H1 (cell line): Measurements from ENCODE around the gene PI4KB. TPM values are rescaled to one million over a fixed set of nuclear protein-coding genes. Genes with fewer than 3 reads are reported as not detected.

Source experiments
- CTCF ChIA-PET: fragments of 300-600 bp; sonication (Branson Sonifier 250); formaldehyde crosslinking; loops from one replicate; lab custom pipeline; 2021; ENCODE audit not compliant: partially characterized antibody; lab: Charles Lee
- POLR2A ChIA-PET: fragments of 300-600 bp; sonication (Branson Sonifier 250); formaldehyde crosslinking; loops from one replicate; lab custom pipeline; 2021; ENCODE audit warnings: inconsistent platforms; ENCODE audit not compliant: partially characterized antibody; lab: Charles Lee
- DNase-seq, 2 experiments: peaks; one replicate each; pipeline versions ENCODE4 v3.0.0 to v3.0.0-alpha.2; 2010 to 2022; ENCODE audit warnings: low spot score in 2 of 2, low read depth in 1 of 2, mixed read lengths in 1 of 2
- FAIRE-seq: peaks from 2 replicates; lab custom pipeline; 2011; peaks lifted over from hg19 to GRCh38; lab: Jason Lieb, UNC
- H2AFZ ChIP-seq: 2 replicates; pipeline ENCODE4 v1.8.1; 2012; ENCODE audit warnings: low read length, inconsistent platforms
- H2AK5ac ChIP-seq: 2 replicates; pipeline ENCODE4 v1.6.1; 2013; ENCODE audit warnings: low read depth, low read length
- H2BK120ac ChIP-seq: replicated peaks from 2 replicates; pipeline ENCODE3; 2013; ENCODE audit warnings: low read depth, low read length, inconsistent platforms
- H2BK12ac ChIP-seq: 2 replicates; pipeline ENCODE4 v1.6.1; 2013; ENCODE audit warnings: low read depth, low read length
- H2BK15ac ChIP-seq: 2 replicates; pipeline ENCODE4 v1.6.1; 2013; ENCODE audit warnings: low read length
- H2BK20ac ChIP-seq: 2 replicates; pipeline ENCODE4 v1.6.1; 2013; ENCODE audit warnings: low read length
- H2BK5ac ChIP-seq: 2 replicates; pipeline ENCODE4 v1.6.1; 2013; ENCODE audit warnings: low read depth, low read length
- H3K14ac ChIP-seq: 2 replicates; pipeline ENCODE4 v1.6.1; 2013; ENCODE audit warnings: inconsistent platforms; ENCODE audit not compliant: insufficient read length
- H3K18ac ChIP-seq: 2 replicates; pipeline ENCODE4 v1.6.1; 2013; ENCODE audit warnings: low read length; ENCODE audit errors: extremely low read depth
- H3K23ac ChIP-seq: 2 replicates; pipeline ENCODE4 v1.6.1; 2013; ENCODE audit warnings: inconsistent platforms; ENCODE audit not compliant: insufficient read length
- H3K23me2 ChIP-seq: 2 replicates; pipeline ENCODE4 v1.6.1; 2013; ENCODE audit warnings: low read depth, low read length
- H3K27ac ChIP-seq: 2 replicates; pipeline ENCODE4 v1.6.1; 2011; ENCODE audit warnings: low read depth, low read length, inconsistent platforms
- H3K27me3 ChIP-seq, 4 experiments: replicated peaks in 1 of 4; 1 replicate in 1 of 4; 2 replicates in 3 of 4; pipeline versions ENCODE4 v1.6.1 to v1.8.1; 2011 to 2013; ENCODE audit warnings: low read length in 3 of 4, mild to moderate bottlenecking in 3 of 4, inconsistent platforms in 2 of 4, mixed read lengths in 2 of 4, moderate library complexity in 1 of 4; ENCODE audit not compliant: control insufficient read depth in 3 of 4, insufficient read depth in 3 of 4; ENCODE audit errors: extremely low read depth in 1 of 4
- H3K36me3 ChIP-seq, 4 experiments: 2 replicates each; pipeline versions ENCODE4 v1.6.1 to v1.8.1; 2011 to 2013; ENCODE audit warnings: mild to moderate bottlenecking in 4 of 4, low read length in 3 of 4, moderate library complexity in 2 of 4, control low read depth in 1 of 4, inconsistent platforms in 1 of 4; ENCODE audit not compliant: insufficient read depth in 4 of 4, control insufficient read depth in 2 of 4
- H3K4ac ChIP-seq: replicated peaks from 2 replicates; pipeline ENCODE3; 2013; ENCODE audit warnings: low read length, low read depth, mixed read lengths, inconsistent platforms; ENCODE audit not compliant: insufficient read length
- H3K4me1 ChIP-seq, 4 experiments: replicated peaks in 1 of 4; 1 replicate in 1 of 4; 2 replicates in 3 of 4; pipeline versions ENCODE4 v1.6.1 to v1.8.1; 2011 to 2013; ENCODE audit warnings: low read length in 3 of 4, inconsistent platforms in 2 of 4, mixed read lengths in 1 of 4; ENCODE audit not compliant: insufficient read depth in 4 of 4, control insufficient read depth in 3 of 4
- H3K4me2 ChIP-seq, 2 experiments: 2 replicates each; pipeline versions ENCODE4 v1.6.1 to v1.8.1; 2011 to 2013; ENCODE audit warnings: low read depth in 2 of 2, low read length in 2 of 2, control low read depth in 1 of 2, inconsistent platforms in 1 of 2, mild to moderate bottlenecking in 1 of 2; ENCODE audit not compliant: insufficient read depth in 1 of 2
- H3K4me3 ChIP-seq, 4 experiments: fragments of 200-600, 300-600 bp in 1 of 4; sonication (generic), shearing (Covaris generic), sonication (Bioruptor Twin) in 1 of 4; 2 replicates each; pipeline versions ENCODE4 v1.5.1 to v1.8.1; 2011 to 2016; ENCODE audit warnings: low read length in 4 of 4, low read depth in 3 of 4, control low read depth in 2 of 4, inconsistent platforms in 2 of 4, mild to moderate bottlenecking in 2 of 4, mixed read lengths in 1 of 4, moderate library complexity in 1 of 4; ENCODE audit not compliant: insufficient read depth in 2 of 4; ENCODE audit errors: extremely low read depth in 1 of 4
- H3K56ac ChIP-seq: replicated peaks from 2 replicates; pipeline ENCODE3; 2013; ENCODE audit warnings: low read depth, mild to moderate bottlenecking, mixed read lengths, low read length, inconsistent platforms; ENCODE audit not compliant: insufficient read length
- H3K79me1 ChIP-seq: 2 replicates; pipeline ENCODE4 v1.6.1; 2013; ENCODE audit warnings: low read depth, low read length, control low read depth
- H3K79me2 ChIP-seq, 2 experiments: 2 replicates each; pipeline versions ENCODE4 v1.6.1 to v1.8.1; 2012 to 2013; ENCODE audit warnings: low read length in 2 of 2, mild to moderate bottlenecking in 2 of 2, inconsistent platforms in 1 of 2; ENCODE audit not compliant: insufficient read depth in 2 of 2, control insufficient read depth in 1 of 2
- H3K9ac ChIP-seq, 4 experiments: replicated peaks in 1 of 4; 1 replicate in 1 of 4; 2 replicates in 3 of 4; pipeline versions ENCODE4 v1.6.1 to v1.8.1; 2011 to 2013; ENCODE audit warnings: low read depth in 3 of 4, low read length in 3 of 4, control low read depth in 2 of 4, mild to moderate bottlenecking in 2 of 4, moderate library complexity in 2 of 4, inconsistent platforms in 1 of 4; ENCODE audit errors: extremely low read depth in 1 of 4
- H3K9me3 ChIP-seq, 2 experiments: 2 replicates each; pipeline versions ENCODE4 v1.6.1 to v1.8.1; 2012 to 2013; ENCODE audit warnings: mild to moderate bottlenecking in 2 of 2, moderate library complexity in 2 of 2, control low read depth in 1 of 2, inconsistent platforms in 1 of 2, low read depth in 1 of 2, low read length in 1 of 2, mixed read lengths in 1 of 2; ENCODE audit not compliant: insufficient read depth in 2 of 2
- H4K20me1 ChIP-seq, 2 experiments: replicated peaks in 1 of 2; 2 replicates each; pipeline versions ENCODE3 to v1.8.1; 2011 to 2013; ENCODE audit warnings: inconsistent platforms in 2 of 2, low read length in 2 of 2, mild to moderate bottlenecking in 1 of 2; ENCODE audit not compliant: insufficient read depth in 2 of 2, control insufficient read depth in 1 of 2
- H4K5ac ChIP-seq: 2 replicates; pipeline ENCODE4 v1.6.1; 2013; ENCODE audit warnings: low read length, low read depth, mixed read lengths, inconsistent platforms; ENCODE audit not compliant: insufficient read length
- H4K8ac ChIP-seq: 2 replicates; pipeline ENCODE4 v1.8.0; 2013; ENCODE audit warnings: mild to moderate bottlenecking, moderate library complexity, low read length, inconsistent platforms; ENCODE audit not compliant: insufficient read depth; ENCODE audit errors: extremely low read depth
- H4K91ac ChIP-seq: replicated peaks from 2 replicates; pipeline ENCODE3; 2013; ENCODE audit warnings: low read length, mixed read lengths, inconsistent platforms; ENCODE audit not compliant: insufficient read length
- ASH2L ChIP-seq: fragments of 200-600, 300-600 bp; sonication (generic); IDR thresholded peaks from one replicate; pipeline ENCODE4 v1.7.1; 2017; ENCODE audit warnings: low read length
- CBX8 ChIP-seq: fragments of 300-800, 300-1000 bp; sonication (generic); IDR thresholded peaks from 2 replicates; pipeline ENCODE4 v1.7.1; 2016; ENCODE audit warnings: low read depth, low read length, borderline replicate concordance
- GABPA ChIP-seq: IDR thresholded peaks from 2 replicates; pipeline ENCODE4 v1.6.1; 2011; ENCODE audit warnings: mild to moderate bottlenecking, low read length, moderate library complexity, borderline replicate concordance; ENCODE audit not compliant: insufficient read depth
- HDAC2 ChIP-seq, 2 experiments: fragments of 300-600 bp in 1 of 2; sonication (generic) in 1 of 2; IDR thresholded peaks; 2 replicates each; pipeline ENCODE4 v1.6.1; 2011 to 2012; ENCODE audit warnings: low read depth in 2 of 2, low read length in 2 of 2, mild to moderate bottlenecking in 2 of 2, moderate library complexity in 2 of 2, borderline replicate concordance in 1 of 2, inconsistent platforms in 1 of 2
- POLR2AphosphoS5 ChIP-seq: IDR thresholded peaks from 2 replicates; pipeline ENCODE4 v1.6.1; 2011; ENCODE audit warnings: low read depth, low read length
- RFX5 ChIP-seq: IDR thresholded peaks from 2 replicates; pipeline ENCODE4 v1.6.1; 2011; ENCODE audit warnings: low read depth, low read length, improper control_type of control experiment, borderline replicate concordance
- SIX5 ChIP-seq: IDR thresholded peaks from 2 replicates; pipeline ENCODE4 v1.6.1; 2011; ENCODE audit warnings: mild to moderate bottlenecking, low read depth, low read length
- TBP ChIP-seq: IDR thresholded peaks from 2 replicates; pipeline ENCODE4 v1.6.1; 2011; ENCODE audit warnings: low read depth, low read length, improper control_type of control experiment
- TCF12 ChIP-seq: IDR thresholded peaks from 2 replicates; pipeline ENCODE4 v1.6.1; 2011; ENCODE audit warnings: low read depth, mild to moderate bottlenecking, low read length
- WGBS, 2 experiments: shearing (Covaris generic) in 1 of 2; methylation state at CpG; one replicate each; pipeline versions ENCODE4 v1.1.6 to v1.1.7; 2013 to 2015; ENCODE audit warnings: low lambda C conversion rate in 2 of 2, mixed read lengths in 2 of 2, inconsistent platforms in 1 of 2, low coverage in 1 of 2, missing lambda C conversion rate in 1 of 2; ENCODE audit not compliant: insufficient replicate concordance in 2 of 2, insufficient coverage in 1 of 2, insufficient read length in 1 of 2; ENCODE audit errors: extremely low coverage in 1 of 2, missing lambda C conversion rate in 1 of 2; 5-methylcytosine and 5-hydroxymethylcytosine counted together
- polyA plus RNA-seq, 7 experiments: library from polyadenylated mRNA; depleted of rRNA in 3 of 7; stranded (reverse) in 5 of 7; unstranded in 2 of 7; fragments of >200 nt in 5 of 7; fragments of 200-250 nt in 2 of 7; gene quantifications; 1 replicate in 5 of 7; 2 replicates in 1 of 7; 4 replicates in 1 of 7; pipeline versions ENCODE4 v1.2.1 to v1.2.3, GENCODE V29; 2011 to 2013; ENCODE audit warnings: missing spikeins in 2 of 7, mixed read lengths in 2 of 7
- total RNA-seq: library from RNA; stranded (reverse); fragmentation: NEBNext Ultra II Directional; extraction: Animal tissue kit (Norgen Biotek cat#: 25700); gene quantifications from 2 replicates; pipeline ENCODE4 v1.2.1, GENCODE V29; 2021
- TF ChIP-seq, protein P1 (sequence below): IDR thresholded peaks from 2 replicates; pipeline ENCODE4 v1.6.1; 2011; ENCODE audit warnings: low read depth, mild to moderate bottlenecking, low read length; ENCODE audit not compliant: insufficient read depth
- TF ChIP-seq, protein P2 (sequence below): IDR thresholded peaks from 2 replicates; pipeline ENCODE4 v1.6.1; 2011; ENCODE audit warnings: low read length, improper control_type of control experiment

Gene PI4KB
- total and polyA plus RNA-seq, 2 of the 8 experiments (the other 6 are each of a cell fraction or from before 2014, with no cell fraction given) = 30.1 to 37.1 TPM

DNA sequence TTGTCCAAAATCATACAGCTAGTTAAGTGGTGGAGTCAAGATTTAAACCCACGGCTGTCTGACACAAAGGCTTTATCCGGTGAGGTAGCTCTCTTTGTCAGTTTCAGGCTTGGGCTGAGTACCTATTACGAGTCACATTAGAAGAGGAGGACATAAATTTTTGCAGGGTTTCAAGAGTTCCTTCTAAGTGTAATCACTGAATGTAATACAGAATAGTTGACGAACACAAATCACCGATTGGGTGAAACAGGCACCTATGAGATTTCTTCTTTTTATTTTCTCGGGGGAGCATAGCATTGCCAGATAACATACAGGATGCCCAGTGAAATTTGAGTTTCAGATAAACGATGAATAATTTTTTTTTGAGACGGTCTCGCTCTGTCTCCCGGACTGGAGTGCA lies 71.8 kb downstream of the PI4KB start:
- Histone ChIP-seq H4K91ac (no peak overlapping the region), H3K79me2 (peaks cover 12 to 53% of the 10 kb centered on the region in 2 experiments; a peak in 3 of 4 replicates), H3K27ac (peak overlapping the region; percentile 80), H3K56ac (no peak overlapping the region), H3K23me2 (peaks cover 6% of the 10 kb centered on the region), H2AFZ (no peak overlapping the region), H2BK15ac (no peak overlapping the region), H3K9ac (peak overlapping the region in 3 of 4 experiments; percentile 82 to 84 (median 83); a peak in 6 of 7 replicates), H2BK12ac (no peak overlapping the region), H3K27me3 (no peaks in the 10 kb centered on the region), H4K8ac (no peak overlapping the region), H3K9me3 (no peaks in the 10 kb centered on the region), H2BK5ac (no peak overlapping the region), H3K23ac (no peak overlapping the region), H4K5ac (no peak overlapping the region), H3K18ac (no peak overlapping the region), H2AK5ac (peak overlapping the region; percentile 65; the same call in 1 of the 2 replicates), H3K4me1 (peaks cover 0 to 1% (median 0%) of the 10 kb centered on the region in 4 experiments; a peak in 1 of 7 replicates), H3K4me2 (peak overlapping the region; percentile 72 to 75), H3K4me3 (peak overlapping the region; percentile 67 to 92 (median 82)), H3K36me3 (peaks cover 0 to 2% (median 0%) of the 10 kb centered on the region in 4 experiments; a peak in 1 of 8 replicates), H3K14ac (no peak overlapping the region), H3K79me1 (no peaks in the 10 kb centered on the region; the same call in 1 of the 2 replicates), H2BK20ac (no peak overlapping the region), H3K4ac (no peak overlapping the region), H4K20me1 (peaks cover 2 to 3% of the 10 kb centered on the region in 2 experiments), H2BK120ac (no peak overlapping the region)
- ChIA-PET POLR2A (interaction anchor here (0.6 to 2.9 kb wide), 16 partner anchors 9 to 707 kb away, joined by 3 to 12 read pairs (median 4); partner anchors contain the start of genes C1orf56, TUFT1 and ZNF687), CTCF (interaction anchor here (0.5 to 1.2 kb wide), 3 partner anchors 26 to 42 kb away, joined by 3 read pairs; partner anchors contain the start of gene ZNF687)
- TF ChIP-seq TBP (no peak), TCF12 (no peak), CBX8 (no peak), RFX5 (no peak), HDAC2 (IDR thresholded peaks at IDR 0.05; ENCODE audit: borderline replicate concordance in 1 of 2, low read depth in 2 of 2, low read length in 2 of 2) (no peak), POLR2AphosphoS5 (no peak), ASH2L (no peak), SIX5 (no peak), GABPA (no peak)
- TF ChIP-seq, protein P1, sequence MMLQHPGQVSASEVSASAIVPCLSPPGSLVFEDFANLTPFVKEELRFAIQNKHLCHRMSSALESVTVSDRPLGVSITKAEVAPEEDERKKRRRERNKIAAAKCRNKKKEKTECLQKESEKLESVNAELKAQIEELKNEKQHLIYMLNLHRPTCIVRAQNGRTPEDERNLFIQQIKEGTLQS = no peak
- TF ChIP-seq, protein P2, sequence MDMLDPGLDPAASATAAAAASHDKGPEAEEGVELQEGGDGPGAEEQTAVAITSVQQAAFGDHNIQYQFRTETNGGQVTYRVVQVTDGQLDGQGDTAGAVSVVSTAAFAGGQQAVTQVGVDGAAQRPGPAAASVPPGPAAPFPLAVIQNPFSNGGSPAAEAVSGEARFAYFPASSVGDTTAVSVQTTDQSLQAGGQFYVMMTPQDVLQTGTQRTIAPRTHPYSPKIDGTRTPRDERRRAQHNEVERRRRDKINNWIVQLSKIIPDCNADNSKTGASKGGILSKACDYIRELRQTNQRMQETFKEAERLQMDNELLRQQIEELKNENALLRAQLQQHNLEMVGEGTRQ = no peak
- FAIRE-seq (no peak), DNase-seq (no peak)
- 69% methylated on average over 10 of the region's 10 CpGs; no CpG with 5 or more reads in 1 of the 2 experiments for WGBS, 2 experiments
